Fibroblast of skin of abdomen (primary cell): ENCODE measurements around the gene F7.
A peak's percentile ranks its signal among the peaks of the same experiment; 100 is the strongest.

Source experiments
- DNase-seq: peaks from one replicate; pipeline ENCODE4 v3.0.0-alpha.2; 2013

F7 gene

DNA sequence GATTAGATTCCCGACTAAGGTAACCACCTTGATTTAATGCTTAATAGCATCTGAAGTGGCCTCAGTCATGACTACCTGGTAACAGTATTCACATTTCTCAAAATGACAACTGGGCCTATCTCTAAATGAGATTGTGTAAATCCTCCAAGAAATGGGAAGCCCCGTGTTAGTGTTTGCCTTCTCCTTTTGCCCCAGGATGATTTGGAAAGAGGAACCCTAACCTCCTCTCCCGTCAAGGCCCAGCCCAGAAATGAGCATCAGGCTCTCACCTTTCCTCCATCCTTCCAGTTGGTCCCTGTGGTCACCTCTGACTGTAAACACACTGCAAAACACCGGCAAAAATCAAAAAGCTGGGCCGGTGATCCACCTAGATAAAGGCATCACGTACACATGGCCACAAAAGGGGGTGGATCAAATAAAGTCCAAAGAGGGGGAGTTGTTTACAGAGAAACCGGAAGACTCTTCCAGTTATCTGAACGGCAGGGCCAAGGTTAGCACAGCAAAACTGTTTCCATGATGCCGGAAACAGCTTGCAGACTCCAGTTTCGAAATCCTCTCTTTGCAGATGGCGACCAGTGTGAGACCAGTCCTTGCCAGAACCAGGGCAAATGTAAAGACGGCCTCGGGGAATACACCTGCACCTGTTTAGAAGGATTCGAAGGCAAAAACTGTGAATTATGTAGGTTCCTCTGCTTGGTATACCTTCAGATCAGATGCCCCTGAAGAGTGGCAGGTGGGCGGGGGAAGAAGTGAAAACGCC is 33.4 kb downstream of the F7 start:
- no peak for DNase-seq

- no peak for DNase-seq
Observed at GRCh38 chr13:113139577-113139976, 34.0 kb downstream of the F7 start.

GRCh38 chr13:113140677-113141600 is 35.3 kb downstream of the F7 start:
- no peak for DNase-seq

GRCh38 chr13:113141601-113141970 is 36.0 kb downstream of the F7 start:
- no peak for DNase-seq

DNA sequence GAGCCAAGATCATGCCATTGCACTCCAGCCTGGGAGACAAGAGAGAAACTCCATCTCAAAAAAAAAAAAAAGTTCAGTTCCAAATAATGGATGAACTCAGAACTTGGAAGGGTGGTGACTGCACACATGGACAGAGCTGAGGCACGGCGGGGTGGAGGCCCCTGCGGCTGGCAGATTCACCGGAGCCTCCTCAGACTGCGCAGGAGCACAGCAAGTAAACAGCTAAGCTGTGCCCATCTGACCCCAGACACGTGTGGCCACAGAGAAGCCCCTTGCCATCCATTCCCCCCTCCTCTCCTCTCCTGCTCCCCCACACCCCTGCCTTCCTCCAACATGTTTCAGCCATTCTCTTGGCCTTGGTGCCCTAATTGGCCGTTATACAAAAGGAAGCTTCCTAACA is 37.3 kb downstream of the F7 start:
- DNase-seq = no peak

DNA sequence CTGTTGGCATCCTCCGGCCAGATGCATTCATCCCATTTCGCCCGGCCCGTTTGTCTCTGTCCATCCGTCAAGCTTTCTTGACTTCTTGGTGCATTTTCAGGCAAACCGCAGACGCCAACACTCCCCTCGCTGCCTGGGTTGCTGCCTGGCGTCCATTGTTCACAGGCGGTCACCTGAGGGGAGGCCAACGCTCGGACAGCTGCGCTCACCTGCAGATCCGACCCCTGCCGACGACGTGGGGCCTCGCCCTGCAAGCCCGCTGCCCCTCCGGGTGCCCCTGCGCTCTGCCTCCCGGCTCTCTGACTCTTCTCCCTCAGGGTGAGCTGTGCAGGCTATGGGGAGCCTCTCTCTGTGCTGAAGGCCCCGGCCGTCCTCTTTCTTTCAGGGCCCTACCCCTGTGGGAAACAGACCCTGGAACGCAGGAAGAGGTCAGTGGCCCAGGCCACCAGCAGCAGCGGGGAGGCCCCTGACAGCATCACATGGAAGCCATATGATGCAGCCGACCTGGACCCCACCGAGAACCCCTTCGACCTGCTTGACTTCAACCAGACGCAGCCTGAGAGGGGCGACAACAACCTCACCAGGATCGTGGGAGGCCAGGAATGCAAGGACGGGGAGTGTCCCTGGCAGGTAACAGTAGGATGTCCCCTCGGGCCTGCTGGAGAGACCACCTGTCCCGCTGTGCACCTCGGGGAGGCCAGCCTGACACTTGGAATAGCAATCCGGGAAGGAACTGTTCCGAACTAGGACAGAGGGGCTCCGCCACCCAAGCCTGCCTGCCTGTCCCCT is 38.1 kb downstream of the F7 start:
- no peak for DNase-seq

GRCh38 chr13:113144255-113144629 is 38.7 kb downstream of the F7 start:
- DNase-seq = no peak

GRCh38 chr13:113145496-113145895 is 39.9 kb downstream of the F7 start:
- no peak for DNase-seq

DNA sequence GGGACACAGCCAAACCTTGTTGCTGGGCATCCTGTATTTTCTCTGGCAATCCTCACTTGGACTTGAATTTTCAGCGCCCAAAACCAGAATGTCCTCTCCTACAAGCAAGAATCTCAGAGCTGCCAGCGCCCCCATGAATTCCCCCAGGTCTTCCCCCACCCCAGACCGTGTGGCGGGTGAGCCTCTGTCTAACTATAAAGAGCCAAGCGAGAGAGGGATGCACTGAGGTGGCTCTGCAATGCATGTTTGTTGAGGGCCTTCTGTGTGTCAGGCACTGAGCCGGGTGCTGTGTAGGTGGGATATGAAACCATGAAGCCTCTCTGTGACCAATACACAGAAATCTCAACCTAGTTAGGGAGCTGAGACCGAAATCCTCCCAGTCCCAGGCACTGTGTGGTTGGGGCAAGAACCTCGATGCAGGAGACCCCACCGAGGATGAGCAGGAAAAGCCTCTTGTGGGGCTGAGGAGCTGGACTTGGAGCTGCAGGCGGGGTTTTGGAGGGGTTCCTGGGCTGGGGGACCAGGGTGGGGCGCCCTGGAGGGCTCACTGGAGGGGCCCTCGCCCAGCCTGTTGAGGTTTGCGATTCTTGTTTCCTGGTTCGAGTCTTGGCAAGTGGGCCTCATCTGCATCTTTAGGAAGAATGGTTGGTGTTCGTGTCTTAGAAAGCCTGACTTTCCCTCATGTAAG is 40.5 kb downstream of the F7 start:
- DNase-seq = no peak

- no peak for DNase-seq
Observed at GRCh38 chr13:113146750-113147149, 41.2 kb downstream of the F7 start.

DNA sequence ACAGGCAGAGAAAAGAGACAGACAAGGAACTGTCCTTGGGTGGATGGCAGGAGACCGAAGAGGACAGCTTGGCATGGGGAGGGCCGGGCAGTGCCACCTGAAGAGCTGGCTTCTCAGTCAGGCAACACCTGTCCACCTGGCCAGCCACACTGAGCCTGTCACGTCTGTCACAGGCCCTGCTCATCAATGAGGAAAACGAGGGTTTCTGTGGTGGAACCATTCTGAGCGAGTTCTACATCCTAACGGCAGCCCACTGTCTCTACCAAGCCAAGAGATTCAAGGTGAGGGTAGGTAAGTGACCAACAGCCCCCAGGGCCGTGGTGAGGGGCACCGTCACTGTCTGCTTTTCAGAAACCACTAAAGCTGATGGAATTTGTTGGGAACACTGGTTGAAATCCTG is 41.6 kb downstream of the F7 start:
- no peak for DNase-seq

DNA sequence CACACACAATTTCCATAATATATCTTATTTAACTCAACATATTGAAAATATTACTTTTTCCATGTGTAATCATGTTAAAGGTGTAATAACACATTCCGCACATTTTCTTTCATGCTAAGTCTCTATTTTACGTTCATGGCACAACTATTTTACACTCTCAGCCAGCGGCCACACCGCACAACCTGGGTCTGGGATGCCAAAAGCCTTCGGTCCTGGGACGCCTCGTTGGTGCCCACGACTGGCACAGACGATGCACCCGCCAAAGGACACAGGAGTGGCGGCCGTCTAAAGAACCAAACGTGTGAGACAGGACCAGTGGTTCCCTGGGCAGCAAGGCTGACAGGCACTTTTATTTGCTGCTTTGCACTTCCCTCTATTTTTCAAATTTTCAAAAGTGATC is 42.8 kb downstream of the F7 start:
- DNase-seq = no peak

- no peak for DNase-seq
Observed at GRCh38 chr13:113148940-113149503, 43.4 kb downstream of the F7 start.

- DNase-seq = no peak
Observed at GRCh38 chr13:113149711-113150549, 44.3 kb downstream of the F7 start.

DNA sequence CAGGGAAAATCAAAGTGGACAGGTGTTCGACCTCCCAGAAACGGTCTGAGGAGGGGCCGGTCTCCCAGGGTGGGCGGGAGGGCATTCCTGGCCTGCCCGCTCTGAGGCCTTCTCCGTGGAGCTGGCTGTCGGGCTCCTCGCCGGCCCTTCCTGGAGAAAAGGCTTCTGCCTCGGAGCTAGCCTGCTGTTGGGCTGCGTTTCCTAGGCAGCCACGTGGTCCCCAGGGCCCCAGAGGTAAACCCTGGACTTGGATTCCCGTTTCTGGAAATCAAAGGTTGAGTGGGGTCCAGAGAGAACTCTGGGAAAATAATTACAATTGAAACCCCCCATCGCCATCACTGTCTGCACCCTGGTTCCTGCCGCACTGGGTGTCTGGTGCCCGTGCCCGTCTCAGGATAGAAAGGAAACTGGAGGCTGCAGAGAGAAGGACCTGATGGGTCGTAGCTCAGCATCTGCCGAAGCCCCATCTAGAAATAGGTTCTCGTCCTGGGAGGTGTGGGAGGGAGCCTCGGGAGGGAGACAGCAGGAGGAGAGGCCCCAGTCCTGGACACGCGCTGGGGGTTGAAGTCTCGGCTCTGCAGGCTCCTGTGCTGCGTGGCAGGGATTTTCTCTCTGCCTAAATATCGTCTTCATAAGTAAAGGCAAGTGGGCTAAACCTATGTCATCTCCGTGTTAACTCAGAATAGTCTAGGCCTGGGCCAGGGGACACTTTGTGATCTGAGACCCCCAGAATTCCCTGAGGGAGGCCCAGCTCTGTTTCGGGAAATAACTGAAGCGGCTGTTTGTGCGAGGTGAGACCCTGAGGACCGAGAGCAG is 45.2 kb downstream of the F7 start:
- no peak for DNase-seq

GRCh38 chr13:113151745-113152690 is 46.4 kb downstream of the F7 start:
- peak; percentile 75 for DNase-seq

DNA sequence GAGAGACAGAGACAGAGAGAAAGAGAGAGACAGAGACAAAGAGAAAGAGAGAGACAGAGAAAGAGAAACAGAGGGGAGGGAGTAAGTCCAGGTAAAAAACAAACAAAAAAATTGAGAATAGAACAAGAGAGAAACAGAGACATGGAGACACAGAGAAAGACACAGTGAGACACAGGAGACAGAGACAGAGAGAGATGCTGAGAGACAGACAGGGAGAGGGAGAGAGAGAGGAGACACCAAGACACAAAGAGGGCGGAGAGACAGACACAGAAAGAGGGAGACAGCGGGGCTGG is 47.0 kb downstream of the F7 start:
- no peak for DNase-seq

- DNase-seq = no peak
Observed at GRCh38 chr13:113152984-113153809, 47.6 kb downstream of the F7 start.
